Brain pericyte (primary cell): ENCODE data around the gene RAPGEF1.

ENCODE experiments used
- DNase-seq: peaks from one replicate; pipeline ENCODE4 v3.0.0-alpha.2; 2012; ENCODE audit warnings: low read depth, low spot score

RAPGEF1 gene

GRCh38 chr9:131752231-131752884 is 12.5 kb upstream of the RAPGEF1 start:
- no peak for DNase-seq

- no peak for DNase-seq
Observed at GRCh38 chr9:131748411-131748955, 8.6 kb upstream of the RAPGEF1 start.

GRCh38 chr9:131747352-131747751 is 7.5 kb upstream of the RAPGEF1 start:
- no peak for DNase-seq

GRCh38 chr9:131745610-131746009 is 5.7 kb upstream of the RAPGEF1 start:
- DNase-seq: no peak

- DNase-seq: no peak
Observed at GRCh38 chr9:131744720-131745201, 4.9 kb upstream of the RAPGEF1 start.

GRCh38 chr9:131744171-131744719 is 4.4 kb upstream of the RAPGEF1 start:
- no peak for DNase-seq

GRCh38 chr9:131743501-131743900 is 3.6 kb upstream of the RAPGEF1 start:
- DNase-seq: no peak

- DNase-seq: no peak
Observed at GRCh38 chr9:131743096-131743495, 3.2 kb upstream of the RAPGEF1 start.

GRCh38 chr9:131740898-131741297 is 1.0 kb upstream of the RAPGEF1 start:
- no peak for DNase-seq

GRCh38 chr9:131739133-131739958 is 530 bp downstream of the RAPGEF1 start:
- DNase-seq: no peak

- DNase-seq: no peak
Observed at GRCh38 chr9:131738293-131739132, 1.4 kb downstream of the RAPGEF1 start.

GRCh38 chr9:131737426-131737825 is 2.5 kb downstream of the RAPGEF1 start:
- no peak for DNase-seq

- DNase-seq: no peak
Observed at GRCh38 chr9:131736431-131736830, 3.4 kb downstream of the RAPGEF1 start.

GRCh38 chr9:131735238-131736128 is 4.4 kb downstream of the RAPGEF1 start:
- no peak for DNase-seq

- no peak for DNase-seq
Observed at GRCh38 chr9:131734781-131735180, 5.1 kb downstream of the RAPGEF1 start.

GRCh38 chr9:131734165-131734610 is 5.7 kb downstream of the RAPGEF1 start:
- DNase-seq: no peak

GRCh38 chr9:131733541-131734061 is 6.3 kb downstream of the RAPGEF1 start:
- DNase-seq: peak; percentile 40

- DNase-seq: no peak
Observed at GRCh38 chr9:131732636-131733289, 7.1 kb downstream of the RAPGEF1 start.

GRCh38 chr9:131732061-131732526 is 7.8 kb downstream of the RAPGEF1 start:
- no peak for DNase-seq
